Measurements from ENCODE around the gene IGLL5.

IGLL5 gene

DNA sequence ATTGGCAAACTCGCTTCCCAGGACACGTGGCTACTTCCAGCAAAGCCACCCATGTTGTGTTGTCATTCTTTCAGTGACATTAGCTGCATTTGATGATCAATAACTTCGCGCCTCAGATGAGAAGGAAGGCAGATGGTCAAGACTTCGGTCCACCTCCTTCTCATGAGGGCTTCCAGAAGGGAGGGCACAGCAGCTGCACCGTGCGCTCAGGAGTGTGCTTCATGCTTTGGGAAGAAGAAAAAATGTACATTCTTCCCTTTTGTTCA, 25.3 kb downstream of the IGLL5 start:
- TF ChIP-seq, protein P1, sequence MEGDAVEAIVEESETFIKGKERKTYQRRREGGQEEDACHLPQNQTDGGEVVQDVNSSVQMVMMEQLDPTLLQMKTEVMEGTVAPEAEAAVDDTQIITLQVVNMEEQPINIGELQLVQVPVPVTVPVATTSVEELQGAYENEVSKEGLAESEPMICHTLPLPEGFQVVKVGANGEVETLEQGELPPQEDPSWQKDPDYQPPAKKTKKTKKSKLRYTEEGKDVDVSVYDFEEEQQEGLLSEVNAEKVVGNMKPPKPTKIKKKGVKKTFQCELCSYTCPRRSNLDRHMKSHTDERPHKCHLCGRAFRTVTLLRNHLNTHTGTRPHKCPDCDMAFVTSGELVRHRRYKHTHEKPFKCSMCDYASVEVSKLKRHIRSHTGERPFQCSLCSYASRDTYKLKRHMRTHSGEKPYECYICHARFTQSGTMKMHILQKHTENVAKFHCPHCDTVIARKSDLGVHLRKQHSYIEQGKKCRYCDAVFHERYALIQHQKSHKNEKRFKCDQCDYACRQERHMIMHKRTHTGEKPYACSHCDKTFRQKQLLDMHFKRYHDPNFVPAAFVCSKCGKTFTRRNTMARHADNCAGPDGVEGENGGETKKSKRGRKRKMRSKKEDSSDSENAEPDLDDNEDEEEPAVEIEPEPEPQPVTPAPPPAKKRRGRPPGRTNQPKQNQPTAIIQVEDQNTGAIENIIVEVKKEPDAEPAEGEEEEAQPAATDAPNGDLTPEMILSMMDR (conservative IDR thresholded peaks at IDR 0.05): no peak
- H3K27ac ChIP-seq: no peak overlapping the region

DNA sequence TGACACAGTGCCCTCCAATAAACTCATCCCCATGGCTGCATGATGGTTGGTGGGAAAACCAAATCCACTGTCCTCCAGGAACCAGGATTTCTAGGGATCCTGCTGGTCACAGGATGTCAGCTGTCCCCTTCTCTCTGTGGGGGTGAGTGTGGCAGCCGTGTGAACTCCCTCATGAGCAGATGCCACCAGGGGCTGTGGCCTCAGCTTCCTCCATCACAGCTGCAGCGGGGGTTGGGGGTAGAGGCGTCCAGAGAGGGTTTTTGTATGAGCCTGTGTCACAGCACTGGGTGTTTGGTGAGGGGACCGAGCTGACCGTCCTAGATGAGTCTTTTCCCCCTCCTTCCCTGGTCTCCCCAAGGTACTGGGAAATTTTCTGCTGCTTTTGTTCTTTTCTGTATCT, 26.4 kb downstream of the IGLL5 start:
- TF ChIP-seq, protein P1 (conservative IDR thresholded peaks at IDR 0.05): no peak
- H3K27ac ChIP-seq: no peak overlapping the region

DNA sequence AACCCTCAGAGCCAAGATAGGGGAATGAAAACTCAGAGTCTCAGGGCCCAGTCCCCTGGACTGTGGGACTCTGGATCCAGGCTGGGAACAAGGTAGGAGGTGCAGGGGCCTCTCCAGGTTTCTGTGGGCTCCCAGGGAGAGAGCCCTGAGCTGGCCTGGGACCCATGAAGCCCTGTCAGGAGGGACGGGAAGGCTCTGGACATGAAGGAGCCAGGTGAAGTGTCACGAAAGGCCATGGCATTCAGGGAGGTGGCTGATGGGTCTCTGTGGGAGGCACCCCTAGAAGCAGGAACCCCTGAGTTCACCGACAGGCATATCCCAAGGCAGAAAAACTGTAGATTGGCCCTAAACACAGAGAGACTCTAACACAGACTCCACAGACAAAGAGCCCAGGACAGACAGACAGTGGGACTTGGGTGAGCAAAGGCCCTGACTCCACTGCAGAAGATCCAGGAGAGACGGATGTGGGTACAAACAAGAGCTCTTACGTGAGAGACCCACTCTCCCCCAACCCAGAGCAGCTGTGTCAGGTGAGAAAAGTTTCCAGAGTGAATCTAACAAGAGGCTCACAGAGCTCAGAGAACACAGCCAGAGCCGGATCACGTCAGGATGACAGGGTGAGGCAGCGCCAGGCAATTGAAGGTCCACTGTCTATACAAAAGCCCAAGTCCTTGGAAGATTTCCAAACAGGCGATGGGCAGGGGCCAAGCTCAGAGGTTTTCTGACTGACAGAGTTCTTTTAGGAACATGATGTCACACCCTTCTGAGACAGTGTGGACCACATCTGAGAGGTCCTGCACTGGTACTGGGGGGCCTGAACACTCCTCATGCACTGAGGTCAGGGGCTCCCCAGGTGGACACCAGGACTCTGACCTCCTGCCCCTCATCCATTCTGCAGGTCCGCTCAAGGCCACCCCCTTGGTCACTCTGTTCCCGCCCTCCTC, 27.4 kb downstream of the IGLL5 start:
- TF ChIP-seq, protein P1 (conservative IDR thresholded peaks at IDR 0.05): no peak

DNA sequence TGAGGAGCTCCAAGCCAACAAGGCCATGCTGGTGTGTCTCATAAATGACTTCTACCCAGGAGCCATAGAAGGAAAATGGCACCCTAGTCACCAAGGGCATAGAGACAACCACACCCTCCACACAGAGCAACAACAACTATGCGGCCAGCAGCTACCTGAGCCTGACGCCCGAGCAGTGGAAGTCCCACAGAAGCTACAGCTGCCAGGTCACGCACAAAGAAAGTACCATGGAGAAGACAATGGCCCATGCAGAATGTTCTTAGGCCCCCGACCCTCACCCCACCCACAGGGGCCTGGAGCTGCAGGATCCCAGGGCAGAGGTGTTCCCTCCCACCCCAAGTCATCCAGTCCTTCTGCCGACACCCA, 28.0 kb downstream of the IGLL5 start:
- TF ChIP-seq, protein P1 (conservative IDR thresholded peaks at IDR 0.05): no peak
- H3K27ac ChIP-seq: no peak overlapping the region

More for the DNA sequence above, 27.4 kb downstream of the IGLL5 start:
- H3K27ac ChIP-seq: no peak overlapping the region

DNA sequence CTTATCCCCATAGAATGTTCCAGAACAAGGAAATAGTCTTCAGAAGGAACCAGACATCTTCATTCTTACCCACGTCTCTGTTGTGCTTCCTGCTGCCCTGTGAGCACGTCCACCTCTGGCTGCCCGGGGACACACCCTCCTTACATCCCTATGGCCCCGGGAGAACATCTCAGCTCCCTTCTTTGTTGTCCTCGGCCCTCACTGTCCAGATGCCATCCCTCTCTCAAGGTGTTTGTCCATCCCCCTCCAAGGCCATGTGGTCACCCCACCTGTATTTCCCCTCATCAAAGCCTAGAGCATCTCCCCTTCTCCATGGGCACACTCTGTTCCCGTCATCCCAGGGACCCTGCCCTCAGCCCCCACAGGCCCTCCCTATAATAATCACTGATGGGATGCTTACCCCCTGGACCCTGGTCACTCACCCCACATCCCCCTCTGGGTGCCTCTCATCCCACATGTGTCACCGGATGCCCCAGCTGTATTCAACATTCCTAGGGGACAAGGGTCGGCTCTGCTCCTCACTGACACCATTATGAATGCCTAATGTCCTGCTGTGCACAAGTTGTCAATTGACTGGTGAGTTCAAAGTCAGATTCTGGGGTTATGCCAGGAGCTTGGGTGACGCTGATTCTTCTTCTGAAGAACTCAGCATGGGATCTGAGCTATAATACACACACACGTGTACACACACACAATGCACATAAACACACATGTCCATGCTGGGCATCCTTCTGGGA, 28.8 kb downstream of the IGLL5 start:
- TF ChIP-seq, protein P1 (conservative IDR thresholded peaks at IDR 0.05): no peak
- H3K27ac ChIP-seq: no peak overlapping the region

DNA sequence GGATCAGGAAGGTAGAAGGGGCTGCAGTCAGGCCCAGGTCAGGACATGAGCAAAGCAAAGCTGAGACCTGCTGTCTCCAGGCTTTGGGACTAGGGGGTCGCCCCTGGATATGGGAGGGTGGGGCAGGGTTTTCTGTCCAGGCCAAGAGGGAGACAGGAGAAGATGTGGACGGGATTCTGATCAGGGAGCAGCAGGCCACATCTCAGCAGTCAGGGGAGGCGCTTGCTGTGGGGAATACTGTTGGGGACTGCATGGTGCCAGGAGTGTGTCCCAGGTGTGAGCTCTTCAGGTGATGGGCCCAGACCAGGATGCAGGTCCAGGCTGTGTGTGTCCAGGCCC, 29.3 kb downstream of the IGLL5 start:
- TF ChIP-seq, protein P1 (conservative IDR thresholded peaks at IDR 0.05): no peak
- no peak overlapping the region for H3K27ac ChIP-seq

DNA sequence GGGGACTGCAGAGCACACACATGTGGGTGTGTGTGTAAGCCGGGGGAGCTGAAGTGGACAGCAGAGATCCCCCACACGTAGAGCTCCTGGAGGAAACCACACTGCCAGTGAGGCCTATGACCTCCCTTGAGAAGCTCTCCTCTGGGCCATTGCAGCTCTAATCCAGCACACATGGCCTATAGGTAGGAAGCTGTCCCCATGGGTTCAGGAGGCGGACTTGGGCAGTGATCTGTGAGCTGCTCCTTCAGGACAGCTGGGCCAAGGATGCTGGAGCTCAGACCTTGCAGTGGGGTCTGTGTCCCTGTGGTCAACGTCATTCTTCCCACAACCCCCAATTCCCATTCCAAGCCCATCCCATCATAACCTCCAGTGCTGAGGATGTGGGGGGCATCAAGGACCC, 29.8 kb downstream of the IGLL5 start:
- TF ChIP-seq, protein P1 (conservative IDR thresholded peaks at IDR 0.05): no peak
- no peak overlapping the region for H3K27ac ChIP-seq
